Measurements from ENCODE around the gene ABLIM1. TPM values are rescaled to one million over a fixed set of nuclear protein-coding genes. Genes with fewer than 3 reads are reported as not detected.
A peak's percentile ranks its signal among the peaks of the same experiment; 100 is the strongest.

Gene ABLIM1
- total and polyA plus RNA-seq, 2 of the 13 experiments (the other 11 are each of a cell fraction or from before 2014, with no cell fraction given): 59.4 to 92.7 TPM

GRCh38 chr10:114473776-114474175 lies 184.3 kb downstream of the ABLIM1 start:
- intact Hi-C loops (cut with micrococcal nuclease; ENCODE audit: unreplicated experiment) (loop anchor here (1.0 to 5.0 kb wide), 2 partner anchors 16 to 34 kb away; no protein-coding TSS in a partner anchor), in situ Hi-C loops (cut with HindIII; ENCODE audit: extremely low pct_ligation_motif_present, low pct_unique_long_range_greater_than_20kb) (loop anchor here (5.0 kb wide), 2 partner anchors 74 to 224 kb away; no protein-coding TSS in a partner anchor)
- WGBS (ENCODE audit: low lambda C conversion rate): 9% methylated on average over 3 of the region's 3 CpGs
- DNase-seq (ENCODE audit: low spot score) (peak; percentile 67), ATAC-seq (peak; percentile 80), FAIRE-seq (peak; percentile 56)
- Histone ChIP-seq H3K27me3 (ENCODE audit: control insufficient read depth in 1 of 2, insufficient read depth in 2 of 2, low read length in 2 of 2) (no peaks in the 10 kb centered on the region), H3K4me1 (ENCODE audit: insufficient read depth, low read length) (peaks cover 62% of the 10 kb centered on the region), H3K4me2 (ENCODE audit: low read depth, low read length) (peak overlapping the region; percentile 61), H3K4me3 (replicated peaks in 1 of 3; ENCODE audit: insufficient read depth in 1 of 3, low read depth in 2 of 3, low read length in 3 of 3) (no peak overlapping the region; a peak in 1 of 6 replicates), H3K27ac (ENCODE audit: extremely low read length, insufficient read depth, low read length) (peak overlapping the region; percentile 69), H3K36me3 (replicated peaks in 1 of 2; ENCODE audit: control insufficient read depth in 1 of 2, insufficient read depth in 2 of 2, low read length in 2 of 2) (peaks cover 8 to 18% of the 10 kb centered on the region in 2 experiments), H3K9me3 (ENCODE audit: low read length) (no peaks in the 10 kb centered on the region), H2AFZ (ENCODE audit: low read length) (peak overlapping the region; percentile 32), H4K20me1 (ENCODE audit: insufficient read depth, low read length) (no peaks in the 10 kb centered on the region), H3K9ac (ENCODE audit: insufficient read depth, low read depth, low read length) (peak overlapping the region; percentile 31; the same call in 1 of the 2 replicates), H3K79me2 (ENCODE audit: insufficient read depth, low read length) (no peaks in the 10 kb centered on the region)
- CTCF ChIA-PET (ENCODE audit: low intra/inter-chr PET ratio, low total read pairs): interaction anchor here (5.2 kb wide), 1 partner anchor 74 kb away, joined by 57 read pairs; no protein-coding TSS in a partner anchor
- POLR2A ChIA-PET: interaction anchor here (0.7 to 0.8 kb wide), 2 partner anchors 50 to 53 kb away, joined by 3 read pairs; no protein-coding TSS in a partner anchor
- BruUV-seq (replicated peaks): no TSS peak
- TF ChIP-seq PHF21A (CRISPR knock-in tag; IDR thresholded peaks at IDR 0.05) (peak; percentile 70), FUBP1 (CRISPR knock-in tag; IDR thresholded peaks at IDR 0.05; ENCODE audit: borderline replicate concordance) (no peak), HNF4A (CRISPR knock-in tag; IDR thresholded peaks at IDR 0.05) (peak; percentile 60; the same call in 1 of the 2 replicates), GLMP (CRISPR knock-in tag; IDR thresholded peaks at IDR 0.05; ENCODE audit: borderline replicate concordance) (no peak), PPARG (CRISPR knock-in tag; conservative IDR thresholded peaks at IDR 0.05) (0 out of 2 replicates have a peak, but pooled peaks have one; percentile 34), ZEB1 (IDR thresholded peaks at IDR 0.05; ENCODE audit: insufficient replicate concordance, low read depth) (peak; percentile 47), FOXJ3 (CRISPR knock-in tag; IDR thresholded peaks at IDR 0.05; ENCODE audit: borderline replicate concordance) (0 out of 2 replicates have a peak, but pooled peaks have one; percentile 42), GATAD2A (CRISPR knock-in tag; IDR thresholded peaks at IDR 0.05) (peak; percentile 39; the same call in 1 of the 2 replicates), PAXIP1 (CRISPR knock-in tag; conservative IDR thresholded peaks at IDR 0.05) (peak; percentile 46), SAP130 (CRISPR knock-in tag; IDR thresholded peaks at IDR 0.05; ENCODE audit: low read depth) (peak; percentile 14; the same call in 1 of the 2 replicates), RELA (CRISPR knock-in tag; IDR thresholded peaks at IDR 0.05) (no peak), NR2F6 (IDR thresholded peaks at IDR 0.05) (0 out of 2 replicates have a peak, but pooled peaks have one; percentile 17), NR2F6 (CRISPR knock-in tag; IDR thresholded peaks at IDR 0.05) (no peak)

Measured in HepG2 (cell line).